HCT116 (cell line): ENCODE results near the gene INHBE.

Experiments used
- CTCF ChIP-seq, 3 experiments: fragments of 200-600 bp in 1 of 3; sonication (generic) in 1 of 3; IDR thresholded peaks in 2 of 3; conservative IDR thresholded peaks in 1 of 3; 2 replicates each; pipeline ENCODE4 v1.5.1; 2012 to 2017; ENCODE audit warnings: low read depth in 2 of 3, low read length in 2 of 3, antibody characterized with exemption in 1 of 3, borderline replicate concordance in 1 of 3, control low read depth in 1 of 3, mild to moderate bottlenecking in 1 of 3, mixed read lengths in 1 of 3, mixed run types in 1 of 3, moderate library complexity in 1 of 3; ENCODE audit not compliant: insufficient read depth in 1 of 3
- EZH2 ChIP-seq: fragments of 200-600 bp; sonication (generic); IDR thresholded peaks from 2 replicates; pipeline ENCODE4 v1.6.1; 2017; ENCODE audit warnings: antibody characterized with exemption, mixed run types
- POLR2A ChIP-seq: IDR thresholded peaks from 2 replicates; pipeline ENCODE4 v1.7.0; 2011; ENCODE audit warnings: borderline replicate concordance; ENCODE audit not compliant: insufficient read depth, insufficient read length; ENCODE audit errors: extremely low read depth
- POLR2AphosphoS5 ChIP-seq: IDR thresholded peaks from 2 replicates; pipeline ENCODE4 v1.6.1; 2011; ENCODE audit warnings: mild to moderate bottlenecking, low read depth, low read length, moderate library complexity
- SRF ChIP-seq: IDR thresholded peaks from 2 replicates; pipeline ENCODE4 v1.6.1; 2012; ENCODE audit warnings: low read depth
- TCF7L2 ChIP-seq: IDR thresholded peaks from 2 replicates; pipeline ENCODE4 v1.7.0; 2011; ENCODE audit warnings: borderline replicate concordance, inconsistent platforms; ENCODE audit not compliant: insufficient read depth, insufficient read length; ENCODE audit errors: extremely low read depth
- ZBTB33 ChIP-seq: IDR thresholded peaks from 2 replicates; pipeline ENCODE4 v1.6.1; 2011; ENCODE audit warnings: mild to moderate bottlenecking, low read length, moderate library complexity; ENCODE audit not compliant: insufficient replicate concordance; ENCODE audit errors: extremely low read depth
- TF ChIP-seq, protein P1 (sequence below): IDR thresholded peaks from 2 replicates; pipeline ENCODE4 v1.6.1; 2012; ENCODE audit warnings: low read depth

DNA sequence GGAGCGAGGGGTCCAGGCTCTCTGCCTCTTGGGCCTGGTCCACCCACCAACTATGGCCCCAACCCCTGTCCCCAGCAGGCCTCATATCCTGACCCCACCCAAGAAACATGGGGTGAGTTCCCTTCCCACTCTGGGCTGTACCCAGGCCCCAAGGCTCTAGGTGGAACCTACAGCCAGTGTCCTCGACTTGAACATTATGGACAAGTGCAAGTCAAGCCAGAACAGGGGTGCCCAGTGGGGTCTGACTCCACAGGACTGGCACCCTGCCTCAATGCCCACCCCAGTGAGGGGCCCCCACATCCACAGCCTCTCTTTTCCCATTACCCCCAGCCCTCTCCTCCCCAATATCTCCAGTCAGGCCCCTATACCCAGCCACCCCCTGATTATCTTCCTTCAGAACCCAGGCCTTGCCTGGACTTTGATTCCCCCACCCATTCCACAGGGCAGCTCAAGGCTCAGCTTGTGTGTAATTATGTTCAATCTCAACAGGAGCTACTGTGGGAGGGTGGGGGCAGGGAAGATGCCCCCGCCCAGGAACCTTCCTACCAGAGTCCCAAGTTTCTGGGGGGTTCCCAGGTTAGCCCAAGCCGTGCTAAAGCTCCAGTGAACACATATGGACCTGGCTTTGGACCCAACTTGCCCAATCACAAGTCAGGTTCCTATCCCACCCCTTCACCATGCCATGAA is 16.0 kb downstream of the INHBE start:
- TF ChIP-seq, protein P1, sequence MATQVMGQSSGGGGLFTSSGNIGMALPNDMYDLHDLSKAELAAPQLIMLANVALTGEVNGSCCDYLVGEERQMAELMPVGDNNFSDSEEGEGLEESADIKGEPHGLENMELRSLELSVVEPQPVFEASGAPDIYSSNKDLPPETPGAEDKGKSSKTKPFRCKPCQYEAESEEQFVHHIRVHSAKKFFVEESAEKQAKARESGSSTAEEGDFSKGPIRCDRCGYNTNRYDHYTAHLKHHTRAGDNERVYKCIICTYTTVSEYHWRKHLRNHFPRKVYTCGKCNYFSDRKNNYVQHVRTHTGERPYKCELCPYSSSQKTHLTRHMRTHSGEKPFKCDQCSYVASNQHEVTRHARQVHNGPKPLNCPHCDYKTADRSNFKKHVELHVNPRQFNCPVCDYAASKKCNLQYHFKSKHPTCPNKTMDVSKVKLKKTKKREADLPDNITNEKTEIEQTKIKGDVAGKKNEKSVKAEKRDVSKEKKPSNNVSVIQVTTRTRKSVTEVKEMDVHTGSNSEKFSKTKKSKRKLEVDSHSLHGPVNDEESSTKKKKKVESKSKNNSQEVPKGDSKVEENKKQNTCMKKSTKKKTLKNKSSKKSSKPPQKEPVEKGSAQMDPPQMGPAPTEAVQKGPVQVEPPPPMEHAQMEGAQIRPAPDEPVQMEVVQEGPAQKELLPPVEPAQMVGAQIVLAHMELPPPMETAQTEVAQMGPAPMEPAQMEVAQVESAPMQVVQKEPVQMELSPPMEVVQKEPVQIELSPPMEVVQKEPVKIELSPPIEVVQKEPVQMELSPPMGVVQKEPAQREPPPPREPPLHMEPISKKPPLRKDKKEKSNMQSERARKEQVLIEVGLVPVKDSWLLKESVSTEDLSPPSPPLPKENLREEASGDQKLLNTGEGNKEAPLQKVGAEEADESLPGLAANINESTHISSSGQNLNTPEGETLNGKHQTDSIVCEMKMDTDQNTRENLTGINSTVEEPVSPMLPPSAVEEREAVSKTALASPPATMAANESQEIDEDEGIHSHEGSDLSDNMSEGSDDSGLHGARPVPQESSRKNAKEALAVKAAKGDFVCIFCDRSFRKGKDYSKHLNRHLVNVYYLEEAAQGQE, result no peak
- TF ChIP-seq CTCF (IDR thresholded peaks at IDR 0.05 in 2 of 3, conservative IDR thresholded peaks at IDR 0.05 in 1 of 3; ENCODE audit: borderline replicate concordance in 1 of 3, insufficient read depth in 1 of 3, low read depth in 2 of 3, low read length in 2 of 3), result no peak
- TF ChIP-seq POLR2A, result no peak
- no peak for TF ChIP-seq SRF
- no peak for TF ChIP-seq EZH2
- no peak for TF ChIP-seq TCF7L2
- TF ChIP-seq ZBTB33, result no peak
- no peak for TF ChIP-seq POLR2AphosphoS5
